Measurements from ENCODE around the gene GRM8.

The GRM8 gene

DNA sequence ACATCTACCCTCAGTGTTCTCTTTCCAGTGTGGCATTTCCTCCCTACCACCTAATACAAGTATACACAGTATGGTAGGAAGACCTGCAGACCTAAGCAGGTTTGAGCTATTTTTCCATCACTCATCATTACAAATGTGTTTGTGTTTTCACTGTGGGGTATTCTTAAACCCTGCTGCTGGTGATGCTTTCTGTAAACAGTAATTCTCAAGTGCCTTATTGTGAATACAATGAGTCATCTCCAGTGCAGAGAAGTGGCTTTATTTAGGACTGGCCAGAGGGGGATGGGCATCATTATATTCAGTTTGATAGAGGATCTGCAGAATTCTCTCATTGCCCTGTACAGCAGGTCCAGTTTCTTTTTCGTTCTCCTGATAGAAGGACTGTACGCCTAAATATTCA is 63.7 kb downstream of the GRM8 start:
- Histone ChIP-seq H3K36me3 (ENCODE audit: insufficient read depth, low read length) (no peaks in the 10 kb centered on the region), H3K4me3 (ENCODE audit: low read depth in 1 of 2, low read length in 2 of 2) (no peak overlapping the region), H3K27ac (ENCODE audit: low read depth, low read length) (no peak overlapping the region)

GRCh38 chr7:127187740-127188139 is 65.0 kb downstream of the GRM8 start:
- Histone ChIP-seq H3K9me3 (ENCODE audit: low read length) (no peaks in the 10 kb centered on the region), H3K9ac (ENCODE audit: low read length) (no peak overlapping the region), H3K27ac (ENCODE audit: low read depth, low read length) (no peak overlapping the region), H3K27me3 (ENCODE audit: control insufficient read depth in 1 of 2, insufficient read depth in 2 of 2, low read length in 2 of 2) (no peaks in the 10 kb centered on the region), H3K4me1 (ENCODE audit: insufficient read depth, low read length) (no peaks in the 10 kb centered on the region), H3K36me3 (ENCODE audit: insufficient read depth, low read length) (no peaks in the 10 kb centered on the region), H3K4me3 (ENCODE audit: low read depth in 1 of 2, low read length in 2 of 2) (no peak overlapping the region)

More for the DNA sequence above, 63.7 kb downstream of the GRM8 start:
- Histone ChIP-seq H3K4me1 (ENCODE audit: insufficient read depth, low read length) (no peaks in the 10 kb centered on the region), H3K9me3 (ENCODE audit: low read length) (no peaks in the 10 kb centered on the region), H3K27me3 (ENCODE audit: control insufficient read depth in 1 of 2, insufficient read depth in 2 of 2, low read length in 2 of 2) (no peaks in the 10 kb centered on the region), H3K9ac (ENCODE audit: low read length) (no peak overlapping the region)

DNA sequence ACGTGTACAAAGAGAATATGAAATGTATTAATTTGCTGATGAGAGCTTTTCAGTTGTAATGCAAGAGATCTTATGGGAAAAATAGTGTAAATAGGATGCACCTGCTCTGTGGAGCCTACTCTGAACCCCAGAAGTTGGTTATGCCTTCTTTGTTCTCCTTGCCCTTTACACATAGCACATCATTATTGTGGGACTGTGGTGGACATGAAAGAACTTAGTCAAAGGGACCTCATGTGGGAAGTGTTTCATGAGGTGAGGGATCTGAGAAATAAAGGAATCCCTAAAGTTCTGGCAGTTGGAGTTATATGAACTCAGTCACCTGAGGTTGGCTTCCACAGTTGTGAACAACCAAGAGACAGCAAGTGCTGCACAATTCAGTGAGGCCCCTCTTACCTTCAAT is 66.1 kb downstream of the GRM8 start:
- H3K9me3 ChIP-seq (ENCODE audit: low read length), result no peaks in the 10 kb centered on the region
- H3K27me3 ChIP-seq (ENCODE audit: control insufficient read depth in 1 of 2, insufficient read depth in 2 of 2, low read length in 2 of 2), result no peaks in the 10 kb centered on the region
- H3K36me3 ChIP-seq (ENCODE audit: insufficient read depth, low read length), result no peaks in the 10 kb centered on the region
- no peak overlapping the region for H3K9ac ChIP-seq (ENCODE audit: low read length)
- H3K27ac ChIP-seq (ENCODE audit: low read depth, low read length), result no peak overlapping the region
- H3K4me3 ChIP-seq (ENCODE audit: low read depth in 1 of 2, low read length in 2 of 2), result no peak overlapping the region
- H3K4me1 ChIP-seq (ENCODE audit: insufficient read depth, low read length), result no peaks in the 10 kb centered on the region

GRCh38 chr7:127177156-127177555 is 75.6 kb downstream of the GRM8 start:
- Histone ChIP-seq H3K4me3 (ENCODE audit: low read depth in 1 of 2, low read length in 2 of 2) (no peak overlapping the region), H3K36me3 (ENCODE audit: insufficient read depth, low read length) (no peaks in the 10 kb centered on the region), H3K9ac (ENCODE audit: low read length) (no peak overlapping the region), H3K27ac (ENCODE audit: low read depth, low read length) (no peak overlapping the region), H3K4me1 (ENCODE audit: insufficient read depth, low read length) (no peaks in the 10 kb centered on the region), H3K27me3 (ENCODE audit: control insufficient read depth in 1 of 2, insufficient read depth in 2 of 2, low read length in 2 of 2) (no peaks in the 10 kb centered on the region), H3K9me3 (ENCODE audit: low read length) (no peaks in the 10 kb centered on the region)

GRCh38 chr7:127162366-127162765 is 90.4 kb downstream of the GRM8 start:
- H3K9me3 ChIP-seq (ENCODE audit: low read length), result no peaks in the 10 kb centered on the region
- H3K27me3 ChIP-seq (ENCODE audit: control insufficient read depth in 1 of 2, insufficient read depth in 2 of 2, low read length in 2 of 2), result no peaks in the 10 kb centered on the region
- no peaks in the 10 kb centered on the region for H3K36me3 ChIP-seq (ENCODE audit: insufficient read depth, low read length)
- no peak overlapping the region for H3K4me3 ChIP-seq (ENCODE audit: low read depth in 1 of 2, low read length in 2 of 2)
- H3K9ac ChIP-seq (ENCODE audit: low read length), result no peak overlapping the region
- H3K27ac ChIP-seq (ENCODE audit: low read depth, low read length), result no peak overlapping the region
- no peaks in the 10 kb centered on the region for H3K4me1 ChIP-seq (ENCODE audit: insufficient read depth, low read length)

DNA sequence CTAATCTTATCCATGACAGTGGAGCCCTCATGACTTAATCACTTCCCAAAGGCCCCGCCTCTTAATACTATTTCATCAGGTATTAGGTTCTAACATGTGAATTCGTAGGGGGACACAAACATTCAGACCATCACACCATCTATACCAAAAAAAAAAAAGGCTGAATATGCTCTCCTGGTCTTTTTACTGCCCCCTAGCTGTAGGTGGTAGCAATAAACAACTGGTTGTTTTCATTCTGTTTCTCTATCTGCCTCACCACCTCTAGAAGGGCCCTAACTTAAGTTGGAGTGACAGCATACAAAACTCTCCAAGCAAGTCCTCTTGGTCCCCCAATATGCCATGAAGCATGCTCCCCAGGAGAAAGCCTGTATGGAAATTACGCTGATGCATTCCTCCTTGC is 94.1 kb downstream of the GRM8 start:
- no peak overlapping the region for H3K4me3 ChIP-seq (ENCODE audit: low read depth in 1 of 2, low read length in 2 of 2)
- no peaks in the 10 kb centered on the region for H3K4me1 ChIP-seq (ENCODE audit: insufficient read depth, low read length)
- H3K9me3 ChIP-seq (ENCODE audit: low read length), result no peaks in the 10 kb centered on the region
- no peaks in the 10 kb centered on the region for H3K36me3 ChIP-seq (ENCODE audit: insufficient read depth, low read length)
- H3K9ac ChIP-seq (ENCODE audit: low read length), result no peak overlapping the region
- no peak overlapping the region for H3K27ac ChIP-seq (ENCODE audit: low read depth, low read length)
- H3K27me3 ChIP-seq (ENCODE audit: control insufficient read depth in 1 of 2, insufficient read depth in 2 of 2, low read length in 2 of 2), result no peaks in the 10 kb centered on the region

DNA sequence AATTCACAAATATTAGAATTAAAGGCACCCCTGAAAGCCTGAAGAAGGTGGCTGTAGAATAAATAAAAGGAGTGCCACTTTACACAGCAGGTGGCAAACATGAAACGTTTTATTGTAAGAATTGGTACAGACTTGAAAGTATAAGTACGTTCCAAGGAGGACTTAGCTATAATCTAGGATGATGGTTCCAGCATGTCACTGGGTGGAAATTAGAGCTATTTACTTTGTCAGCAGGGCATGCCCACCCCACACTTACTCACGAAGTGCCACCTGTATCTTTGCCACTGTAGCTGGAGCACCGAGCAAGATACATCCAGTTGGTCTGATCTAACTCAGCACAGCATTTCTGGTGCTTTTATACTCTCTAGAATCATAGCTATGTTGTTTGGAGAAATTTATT is 97.8 kb downstream of the GRM8 start:
- Histone ChIP-seq H3K27ac (ENCODE audit: low read depth, low read length) (no peak overlapping the region), H3K9me3 (ENCODE audit: low read length) (no peaks in the 10 kb centered on the region), H3K36me3 (ENCODE audit: insufficient read depth, low read length) (no peaks in the 10 kb centered on the region), H3K27me3 (ENCODE audit: control insufficient read depth in 1 of 2, insufficient read depth in 2 of 2, low read length in 2 of 2) (no peaks in the 10 kb centered on the region), H3K4me1 (ENCODE audit: insufficient read depth, low read length) (no peaks in the 10 kb centered on the region), H3K4me3 (ENCODE audit: low read depth in 1 of 2, low read length in 2 of 2) (no peak overlapping the region), H3K9ac (ENCODE audit: low read length) (no peak overlapping the region)

GRCh38 chr7:127154101-127154500 is 98.6 kb downstream of the GRM8 start:
- Histone ChIP-seq H3K4me1 (ENCODE audit: insufficient read depth, low read length) (no peaks in the 10 kb centered on the region), H3K4me3 (ENCODE audit: low read depth in 1 of 2, low read length in 2 of 2) (no peak overlapping the region), H3K9ac (ENCODE audit: low read length) (no peak overlapping the region), H3K36me3 (ENCODE audit: insufficient read depth, low read length) (no peaks in the 10 kb centered on the region), H3K27me3 (ENCODE audit: control insufficient read depth in 1 of 2, insufficient read depth in 2 of 2, low read length in 2 of 2) (no peaks in the 10 kb centered on the region), H3K9me3 (ENCODE audit: low read length) (no peaks in the 10 kb centered on the region), H3K27ac (ENCODE audit: low read depth, low read length) (no peak overlapping the region)

DNA sequence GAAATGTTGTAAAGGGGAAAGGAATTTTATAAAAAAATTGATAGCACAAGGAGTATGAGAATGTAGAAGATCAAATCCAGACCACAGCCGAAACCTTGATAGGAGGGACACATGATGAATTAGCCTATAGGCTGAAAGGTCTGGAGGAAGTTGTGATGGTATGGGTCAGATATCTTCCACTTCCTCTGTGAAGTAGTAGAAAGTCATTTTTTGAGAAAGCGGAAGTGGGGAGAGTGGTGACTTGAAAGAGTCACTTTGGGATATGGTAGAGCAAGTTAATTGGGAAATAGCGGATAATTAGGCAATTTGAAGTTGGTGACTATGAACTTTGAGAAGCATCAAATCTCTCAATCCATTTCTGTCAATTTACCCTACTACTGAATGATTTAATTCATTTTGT is 99.4 kb downstream of the GRM8 start:
- no peak overlapping the region for H3K4me3 ChIP-seq (ENCODE audit: low read depth in 1 of 2, low read length in 2 of 2)
- no peaks in the 10 kb centered on the region for H3K27me3 ChIP-seq (ENCODE audit: control insufficient read depth in 1 of 2, insufficient read depth in 2 of 2, low read length in 2 of 2)
- H3K36me3 ChIP-seq (ENCODE audit: insufficient read depth, low read length), result no peaks in the 10 kb centered on the region
- no peak overlapping the region for H3K9ac ChIP-seq (ENCODE audit: low read length)
- H3K27ac ChIP-seq (ENCODE audit: low read depth, low read length), result no peak overlapping the region
- no peaks in the 10 kb centered on the region for H3K9me3 ChIP-seq (ENCODE audit: low read length)
- no peaks in the 10 kb centered on the region for H3K4me1 ChIP-seq (ENCODE audit: insufficient read depth, low read length)

DNA sequence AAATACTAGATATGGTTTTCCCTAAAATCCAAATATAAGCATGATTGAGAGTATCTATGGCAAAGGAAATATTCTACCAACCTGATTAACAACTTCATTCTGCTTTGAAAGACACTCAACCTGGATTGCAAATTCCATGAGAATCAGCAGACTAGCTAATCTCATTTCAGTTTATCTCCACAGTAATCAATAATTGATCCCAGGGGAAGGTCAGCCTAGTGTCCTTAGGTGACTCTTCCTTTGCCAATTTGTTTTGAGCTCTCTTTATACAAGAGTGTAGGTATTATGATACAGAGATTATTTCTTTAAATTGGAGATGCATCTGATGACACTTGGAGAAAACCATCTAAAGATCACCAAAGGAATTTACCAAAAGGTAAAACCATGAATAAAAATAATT is 100.3 kb downstream of the GRM8 start:
- H3K27ac ChIP-seq (ENCODE audit: low read depth, low read length), result no peak overlapping the region
- no peaks in the 10 kb centered on the region for H3K4me1 ChIP-seq (ENCODE audit: insufficient read depth, low read length)
- H3K4me3 ChIP-seq (ENCODE audit: low read depth in 1 of 2, low read length in 2 of 2), result no peak overlapping the region
- no peaks in the 10 kb centered on the region for H3K36me3 ChIP-seq (ENCODE audit: insufficient read depth, low read length)
- no peaks in the 10 kb centered on the region for H3K9me3 ChIP-seq (ENCODE audit: low read length)
- no peaks in the 10 kb centered on the region for H3K27me3 ChIP-seq (ENCODE audit: control insufficient read depth in 1 of 2, insufficient read depth in 2 of 2, low read length in 2 of 2)
- H3K9ac ChIP-seq (ENCODE audit: low read length), result no peak overlapping the region

DNA sequence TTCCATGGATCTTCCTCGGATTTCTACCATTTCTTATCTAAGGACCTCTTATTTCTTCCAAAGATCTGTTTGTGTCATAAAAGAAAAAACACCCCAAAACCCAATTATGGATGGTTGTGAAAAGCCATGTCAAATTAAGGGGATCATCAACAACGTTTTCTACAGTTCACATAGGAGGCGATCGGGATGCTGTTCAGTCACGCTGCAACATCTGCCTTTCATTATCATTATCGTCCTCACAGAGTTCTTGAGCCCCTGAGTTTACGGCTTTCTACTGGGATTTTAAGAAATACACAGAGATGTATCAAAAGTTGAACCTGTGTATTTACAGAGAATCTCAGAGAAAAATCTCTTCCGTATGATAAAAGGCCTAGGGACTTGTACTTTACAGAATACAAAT is 101.4 kb downstream of the GRM8 start:
- Histone ChIP-seq H3K4me3 (ENCODE audit: low read depth in 1 of 2, low read length in 2 of 2) (no peak overlapping the region), H3K9me3 (ENCODE audit: low read length) (no peaks in the 10 kb centered on the region), H3K27me3 (ENCODE audit: control insufficient read depth in 1 of 2, insufficient read depth in 2 of 2, low read length in 2 of 2) (no peaks in the 10 kb centered on the region), H3K9ac (ENCODE audit: low read length) (no peak overlapping the region), H3K36me3 (ENCODE audit: insufficient read depth, low read length) (no peaks in the 10 kb centered on the region), H3K4me1 (ENCODE audit: insufficient read depth, low read length) (no peaks in the 10 kb centered on the region), H3K27ac (ENCODE audit: low read depth, low read length) (no peak overlapping the region)

DNA sequence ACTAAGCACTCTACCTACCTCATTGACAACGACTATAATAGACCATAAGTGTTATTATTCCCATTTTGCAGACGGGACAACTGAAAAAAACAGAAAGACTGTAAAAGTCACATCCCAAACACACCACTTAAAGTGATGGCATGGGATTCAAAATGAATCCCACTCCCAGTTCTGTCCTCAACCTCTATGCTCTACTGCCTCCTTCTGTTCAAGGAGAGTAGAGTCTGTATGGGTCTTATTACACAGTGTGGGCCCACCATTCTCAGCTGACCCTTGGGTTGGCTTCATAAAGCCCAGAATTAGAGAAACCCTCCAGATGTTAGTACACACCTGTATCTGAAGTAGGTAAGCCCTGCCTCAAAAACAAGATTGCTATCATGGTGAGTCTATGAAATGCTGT is 102.2 kb downstream of the GRM8 start:
- H3K9me3 ChIP-seq (ENCODE audit: low read length), result no peaks in the 10 kb centered on the region
- H3K36me3 ChIP-seq (ENCODE audit: insufficient read depth, low read length), result no peaks in the 10 kb centered on the region
- H3K4me3 ChIP-seq (ENCODE audit: low read depth in 1 of 2, low read length in 2 of 2), result no peak overlapping the region
- no peaks in the 10 kb centered on the region for H3K27me3 ChIP-seq (ENCODE audit: control insufficient read depth in 1 of 2, insufficient read depth in 2 of 2, low read length in 2 of 2)
- H3K27ac ChIP-seq (ENCODE audit: low read depth, low read length), result no peak overlapping the region
- no peak overlapping the region for H3K9ac ChIP-seq (ENCODE audit: low read length)
- H3K4me1 ChIP-seq (ENCODE audit: insufficient read depth, low read length), result no peaks in the 10 kb centered on the region
